ENCODE data around the gene MEN1.

GRCh38 chr11:64803846-64804345 lies 6.5 kb downstream of the MEN1 start:
- TF ChIP-seq POLR2A (IDR thresholded peaks at IDR 0.05) (no peak), POLR2AphosphoS5 (IDR thresholded peaks at IDR 0.05) (no peak)
